Chondrocyte (in vitro differentiated cells): ENCODE data around the gene DHFR2. TPM values are rescaled to one million over a fixed set of nuclear protein-coding genes. Genes with fewer than 3 reads are reported as not detected.
"Not testable (repeated sequence)": the region's sequence is repeated elsewhere in the genome, so short reads cannot be mapped to it uniquely, and the experiment has no call there.

Experiments
- DNase-seq: peaks from one replicate; pipeline ENCODE4 v3.0.0; 2021; ENCODE audit warnings: mixed read lengths, low spot score
- H3K27ac Mint-ChIP-seq: one replicate; pipeline ENCODE4 v1.8.0; 2021; ENCODE audit warnings: mild to moderate bottlenecking, moderate library complexity, mixed read lengths; ENCODE audit not compliant: unreplicated experiment
- H3K27me3 Mint-ChIP-seq: 2 replicates; pipeline ENCODE4 v1.8.0; 2021; ENCODE audit warnings: low read depth, mixed read lengths
- H3K36me3 Mint-ChIP-seq: 2 replicates; pipeline ENCODE4 v1.8.0; 2021; ENCODE audit warnings: low read depth, mixed read lengths
- H3K4me1 Mint-ChIP-seq: 2 replicates; pipeline ENCODE4 v1.8.0; 2021; ENCODE audit warnings: low read depth, mild to moderate bottlenecking, mixed read lengths
- H3K4me3 Mint-ChIP-seq: one replicate; pipeline ENCODE4 v1.8.0; 2021; ENCODE audit warnings: mild to moderate bottlenecking, moderate library complexity, mixed read lengths; ENCODE audit not compliant: unreplicated experiment
- H3K9me3 Mint-ChIP-seq: 2 replicates; pipeline ENCODE4 v1.8.0; 2021; ENCODE audit warnings: low read depth, mixed read lengths
- long read RNA-seq: library from polyadenylated mRNA; stranded (forward); transcript quantifications from one replicate; pipeline ENCODE4 v2.0.0, GENCODE V29; 2021
- total RNA-seq: library from RNA; stranded (reverse); gene quantifications from 3 replicates; pipeline ENCODE4 v1.2.1, GENCODE V29; 2021
- TF ChIP-seq, protein P1 (sequence below): fragments of 200-600 bp; sonication (generic); IDR thresholded peaks from 2 replicates; pipeline ENCODE4 v1.5.0; 2021; ENCODE audit warnings: antibody characterized with exemption, mild to moderate bottlenecking, moderate library complexity

The DHFR2 gene
- 2.4 to 2.9 TPM (median 2.9 TPM) in 3 replicates for total RNA-seq
- long read RNA-seq, partial matches to known transcripts = 0 of 6 reads
- long read RNA-seq, other reads (novel, unspliced or antisense) = 2 of 6 reads

- DNase-seq = peak; percentile 96
- Mint-ChIP-seq H3K27me3 (no peaks in the 10 kb centered on the region), H3K27ac (peak within 1 kb of the TSS; percentile 100), H3K9me3 (no peaks in the 10 kb centered on the region), H3K4me3 (peak within 1 kb of the TSS; percentile 97), H3K36me3 (no peaks in the 10 kb centered on the region), H3K4me1 (peaks cover 38% of the 10 kb centered on the region)
- TF ChIP-seq, protein P1, sequence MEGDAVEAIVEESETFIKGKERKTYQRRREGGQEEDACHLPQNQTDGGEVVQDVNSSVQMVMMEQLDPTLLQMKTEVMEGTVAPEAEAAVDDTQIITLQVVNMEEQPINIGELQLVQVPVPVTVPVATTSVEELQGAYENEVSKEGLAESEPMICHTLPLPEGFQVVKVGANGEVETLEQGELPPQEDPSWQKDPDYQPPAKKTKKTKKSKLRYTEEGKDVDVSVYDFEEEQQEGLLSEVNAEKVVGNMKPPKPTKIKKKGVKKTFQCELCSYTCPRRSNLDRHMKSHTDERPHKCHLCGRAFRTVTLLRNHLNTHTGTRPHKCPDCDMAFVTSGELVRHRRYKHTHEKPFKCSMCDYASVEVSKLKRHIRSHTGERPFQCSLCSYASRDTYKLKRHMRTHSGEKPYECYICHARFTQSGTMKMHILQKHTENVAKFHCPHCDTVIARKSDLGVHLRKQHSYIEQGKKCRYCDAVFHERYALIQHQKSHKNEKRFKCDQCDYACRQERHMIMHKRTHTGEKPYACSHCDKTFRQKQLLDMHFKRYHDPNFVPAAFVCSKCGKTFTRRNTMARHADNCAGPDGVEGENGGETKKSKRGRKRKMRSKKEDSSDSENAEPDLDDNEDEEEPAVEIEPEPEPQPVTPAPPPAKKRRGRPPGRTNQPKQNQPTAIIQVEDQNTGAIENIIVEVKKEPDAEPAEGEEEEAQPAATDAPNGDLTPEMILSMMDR = no peak
These were observed at the start of gene DHFR2, which contains the start of gene NSUN3 for GRCh38 chr3:94062513-94063404. DHFR2 (minus strand) TSS chr3:94062916; CDS start chr3:94061511, 1,405 bp downstream. NSUN3 (plus strand) TSS chr3:94063061; CDS start chr3:94063127, 66 bp downstream.

DNA sequence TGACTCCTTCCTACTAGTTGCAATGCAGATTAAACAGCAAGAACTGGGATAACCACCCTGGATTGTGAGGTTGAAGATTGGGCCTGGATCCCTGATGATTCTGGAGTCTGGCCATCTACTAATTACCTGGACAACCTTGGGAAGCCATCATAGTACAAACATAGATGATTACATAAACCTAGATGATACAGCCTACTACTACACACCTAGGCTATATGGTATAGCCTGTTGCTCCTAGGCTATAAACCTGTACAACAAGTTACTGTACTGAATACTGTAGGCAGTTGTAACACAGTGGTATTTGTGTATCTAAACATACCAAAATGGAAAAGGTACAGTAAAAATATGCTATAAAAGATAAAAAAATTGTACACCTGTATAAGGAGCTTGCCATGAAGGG, 48.1 kb upstream of the DHFR2 start:
- no peak overlapping the region for H3K4me3 Mint-ChIP-seq
- TF ChIP-seq, protein P1 = no peak
- DNase-seq = no peak
- no peaks in the 10 kb centered on the region for H3K9me3 Mint-ChIP-seq
- no peaks in the 10 kb centered on the region for H3K4me1 Mint-ChIP-seq
- H3K27ac Mint-ChIP-seq = no peak overlapping the region
- no peaks in the 10 kb centered on the region for H3K27me3 Mint-ChIP-seq
- peaks cover 13% of the 10 kb centered on the region for H3K36me3 Mint-ChIP-seq

DNA sequence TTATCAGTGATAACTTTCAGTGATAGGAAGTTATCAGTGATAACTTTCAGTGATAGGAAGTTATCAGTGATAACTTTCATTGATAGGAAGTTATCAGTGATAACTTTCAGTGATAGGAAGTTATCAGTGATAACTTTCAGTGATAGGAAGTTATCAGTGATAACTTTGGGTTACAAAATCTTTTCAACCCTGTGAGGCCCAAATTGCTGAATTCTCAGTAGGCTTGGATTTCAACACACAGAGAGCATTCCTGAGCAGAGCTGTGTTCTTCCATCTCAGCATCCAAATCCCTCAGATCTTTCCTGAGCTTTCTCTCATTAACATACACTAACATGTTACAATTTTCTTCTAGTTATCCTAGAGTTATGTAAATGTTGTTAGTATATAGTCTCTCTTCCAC, 47.5 kb upstream of the DHFR2 start:
- DNase-seq, H3K27me3 Mint-ChIP-seq, H3K9me3 Mint-ChIP-seq, H3K4me1 Mint-ChIP-seq, H3K27ac Mint-ChIP-seq, H3K4me3 Mint-ChIP-seq: not testable (repeated sequence)
- H3K36me3 Mint-ChIP-seq = peaks cover 13% of the 10 kb centered on the region

GRCh38 chr3:94106268-94106667, 43.6 kb upstream of the DHFR2 start:
- H3K36me3 Mint-ChIP-seq = peaks cover 8% of the 10 kb centered on the region
- no peak for DNase-seq
- H3K4me3 Mint-ChIP-seq = no peak overlapping the region
- no peaks in the 10 kb centered on the region for H3K27me3 Mint-ChIP-seq
- H3K27ac Mint-ChIP-seq = no peak overlapping the region
- H3K4me1 Mint-ChIP-seq = no peaks in the 10 kb centered on the region
- TF ChIP-seq, protein P1 = no peak
- no peaks in the 10 kb centered on the region for H3K9me3 Mint-ChIP-seq

DNA sequence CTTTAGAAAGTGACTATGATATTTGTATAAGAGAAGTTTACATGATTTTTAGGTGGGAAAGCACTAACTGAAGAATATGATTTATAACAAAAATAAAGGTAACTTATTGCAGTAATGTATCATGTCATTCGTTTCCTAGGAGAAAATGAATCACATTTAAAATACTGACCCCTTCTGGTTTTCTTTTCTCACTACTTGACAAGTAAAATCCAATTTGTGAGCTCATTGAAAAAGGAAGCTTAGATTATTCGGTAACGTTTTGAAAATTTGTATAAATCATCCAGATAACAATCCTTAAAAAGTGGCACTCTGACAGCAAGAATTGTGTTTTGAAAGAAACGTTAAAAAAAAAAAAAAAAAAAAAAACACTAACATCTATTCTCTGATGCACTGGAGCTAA, 39.1 kb upstream of the DHFR2 start:
- Mint-ChIP-seq H3K4me1 (no peaks in the 10 kb centered on the region), H3K36me3 (peaks cover 26% of the 10 kb centered on the region), H3K4me3 (no peak overlapping the region), H3K27me3 (no peaks in the 10 kb centered on the region), H3K9me3 (no peaks in the 10 kb centered on the region), H3K27ac (no peak overlapping the region)
- TF ChIP-seq, protein P1 = peak; percentile 68
- no peak for DNase-seq
